Stimulated activated CD4-positive, alpha-beta T cell treated with anti-CD3 and anti-CD28 coated beads, TNF-alpha, amount 100 ng/mL, for 24 hours (primary cell): ENCODE measurements around the gene CTNNA3.

Source experiments
- DNase-seq, 3 experiments: peaks; one replicate each; pipeline ENCODE4 v3.0.0-alpha.2; 2020; ENCODE audit warnings: low read depth in 3 of 3

CTNNA3 gene

GRCh38 chr10:66102756-66103155 is 1593.2 kb downstream of the CTNNA3 start:
- no peak for DNase-seq

GRCh38 chr10:66098595-66099480 is 1597.2 kb downstream of the CTNNA3 start:
- DNase-seq = no peak

- no peak for DNase-seq
These were observed 1600.4 kb downstream of the CTNNA3 start for GRCh38 chr10:66095610-66096009.

- no peak for DNase-seq
These were observed 1610.1 kb downstream of the CTNNA3 start for GRCh38 chr10:66085906-66086305.

- no peak for DNase-seq
These were observed 1624.1 kb downstream of the CTNNA3 start for GRCh38 chr10:66071907-66072306.

- DNase-seq = no peak
These were observed 1637.4 kb downstream of the CTNNA3 start for GRCh38 chr10:66058594-66058993.

- no peak for DNase-seq
These were observed 1646.7 kb downstream of the CTNNA3 start for GRCh38 chr10:66049335-66049734.

- no peak for DNase-seq
These were observed 1650.1 kb downstream of the CTNNA3 start for GRCh38 chr10:66045859-66046258.

- DNase-seq = no peak
These were observed 1654.2 kb downstream of the CTNNA3 start for GRCh38 chr10:66041771-66042170.

GRCh38 chr10:66038623-66039022 is 1657.4 kb downstream of the CTNNA3 start:
- DNase-seq = no peak

GRCh38 chr10:66026321-66026720 is 1669.7 kb downstream of the CTNNA3 start:
- DNase-seq = no peak

- DNase-seq = no peak
These were observed 1670.8 kb downstream of the CTNNA3 start for GRCh38 chr10:66025186-66025585.

- no peak for DNase-seq
These were observed 1674.6 kb downstream of the CTNNA3 start for GRCh38 chr10:66021423-66021822.

GRCh38 chr10:66008221-66008620 is 1687.8 kb downstream of the CTNNA3 start:
- DNase-seq = no peak

GRCh38 chr10:66006411-66006810 is 1689.6 kb downstream of the CTNNA3 start:
- no peak for DNase-seq

GRCh38 chr10:65993451-65993850 is 1702.5 kb downstream of the CTNNA3 start:
- no peak for DNase-seq

GRCh38 chr10:65968871-65969270 is 1727.1 kb downstream of the CTNNA3 start:
- no peak for DNase-seq

GRCh38 chr10:65968437-65968836 is 1727.6 kb downstream of the CTNNA3 start:
- no peak for DNase-seq

GRCh38 chr10:65964205-65964604 is 1731.8 kb downstream of the CTNNA3 start:
- no peak for DNase-seq

GRCh38 chr10:65952086-65952485 is 1743.9 kb downstream of the CTNNA3 start:
- DNase-seq = no peak

- no peak for DNase-seq
These were observed 1745.9 kb downstream of the CTNNA3 start for GRCh38 chr10:65950075-65950474.

GRCh38 chr10:65949526-65949925 is 1746.5 kb downstream of the CTNNA3 start:
- no peak for DNase-seq

GRCh38 chr10:65945061-65945460 is 1750.9 kb downstream of the CTNNA3 start:
- no peak for DNase-seq

GRCh38 chr10:65943451-65943850 is 1752.5 kb downstream of the CTNNA3 start:
- DNase-seq = no peak
